Activated T-cell treated with anti-CD3 and anti-CD28 coated beads, Interleukin-2, amount 50 U/mL, for 24 hours (primary cell): ENCODE data around the gene SLC2A14.
A peak's percentile ranks its signal among the peaks of the same experiment; 100 is the strongest.
"Not testable (repeated sequence)": the region's sequence is repeated elsewhere in the genome, so short reads cannot be mapped to it uniquely, and the experiment has no call there.

Experiments
- DNase-seq: peaks from one replicate; pipeline ENCODE4 v3.0.0-alpha.2; 2020
- H3K27ac Mint-ChIP-seq: 2 replicates; pipeline ENCODE4 v1.8.0; 2020; ENCODE audit warnings: mild to moderate bottlenecking, mixed read lengths
- H3K27me3 Mint-ChIP-seq: 2 replicates; pipeline ENCODE4 v1.8.0; 2020; ENCODE audit warnings: mixed read lengths
- H3K36me3 Mint-ChIP-seq: 2 replicates; pipeline ENCODE4 v1.8.0; 2020; ENCODE audit warnings: low read depth, mixed read lengths
- H3K4me1 Mint-ChIP-seq: 2 replicates; pipeline ENCODE4 v1.8.0; 2020; ENCODE audit warnings: low read depth, mixed read lengths
- H3K4me3 Mint-ChIP-seq: 2 replicates; pipeline ENCODE4 v1.8.0; 2020; ENCODE audit warnings: mild to moderate bottlenecking, moderate library complexity, mixed read lengths
- H3K9me3 Mint-ChIP-seq: 2 replicates; pipeline ENCODE4 v1.8.0; 2020; ENCODE audit warnings: mixed read lengths

The SLC2A14 gene

GRCh38 chr12:7872566-7873319 lies at the start of gene SLC2A14:
TSS of gene SLC2A14 (minus strand) at chr12:7872915. CDS start at chr12:7869880, 3,035 bp downstream.
- peaks cover 33% of the 10 kb centered on the region for H3K27me3 Mint-ChIP-seq
- no peak within 1 kb of the TSS for H3K27ac Mint-ChIP-seq
- H3K4me1 Mint-ChIP-seq = peaks cover 7% of the 10 kb centered on the region
- no peaks in the 10 kb centered on the region for H3K9me3 Mint-ChIP-seq
- no peak for DNase-seq
- H3K36me3 Mint-ChIP-seq = no peaks in the 10 kb centered on the region
- no peak within 1 kb of the TSS for H3K4me3 Mint-ChIP-seq

GRCh38 chr12:7921181-7921580 lies 48.5 kb upstream of the SLC2A14 start:
- H3K9me3 Mint-ChIP-seq, DNase-seq, H3K27me3 Mint-ChIP-seq, H3K4me3 Mint-ChIP-seq: not testable (repeated sequence)
- peak overlapping the region; percentile 50 for H3K27ac Mint-ChIP-seq
- peaks cover 82% of the 10 kb centered on the region for H3K36me3 Mint-ChIP-seq
- H3K4me1 Mint-ChIP-seq = peaks cover 45% of the 10 kb centered on the region

- DNase-seq, H3K4me3 Mint-ChIP-seq, H3K27ac Mint-ChIP-seq, H3K27me3 Mint-ChIP-seq, H3K9me3 Mint-ChIP-seq: not testable (repeated sequence)
- Mint-ChIP-seq H3K4me1 (peaks cover 43% of the 10 kb centered on the region), H3K36me3 (peaks cover 58% of the 10 kb centered on the region)
Observed at GRCh38 chr12:7918268-7918590, 45.5 kb upstream of the SLC2A14 start.

DNA sequence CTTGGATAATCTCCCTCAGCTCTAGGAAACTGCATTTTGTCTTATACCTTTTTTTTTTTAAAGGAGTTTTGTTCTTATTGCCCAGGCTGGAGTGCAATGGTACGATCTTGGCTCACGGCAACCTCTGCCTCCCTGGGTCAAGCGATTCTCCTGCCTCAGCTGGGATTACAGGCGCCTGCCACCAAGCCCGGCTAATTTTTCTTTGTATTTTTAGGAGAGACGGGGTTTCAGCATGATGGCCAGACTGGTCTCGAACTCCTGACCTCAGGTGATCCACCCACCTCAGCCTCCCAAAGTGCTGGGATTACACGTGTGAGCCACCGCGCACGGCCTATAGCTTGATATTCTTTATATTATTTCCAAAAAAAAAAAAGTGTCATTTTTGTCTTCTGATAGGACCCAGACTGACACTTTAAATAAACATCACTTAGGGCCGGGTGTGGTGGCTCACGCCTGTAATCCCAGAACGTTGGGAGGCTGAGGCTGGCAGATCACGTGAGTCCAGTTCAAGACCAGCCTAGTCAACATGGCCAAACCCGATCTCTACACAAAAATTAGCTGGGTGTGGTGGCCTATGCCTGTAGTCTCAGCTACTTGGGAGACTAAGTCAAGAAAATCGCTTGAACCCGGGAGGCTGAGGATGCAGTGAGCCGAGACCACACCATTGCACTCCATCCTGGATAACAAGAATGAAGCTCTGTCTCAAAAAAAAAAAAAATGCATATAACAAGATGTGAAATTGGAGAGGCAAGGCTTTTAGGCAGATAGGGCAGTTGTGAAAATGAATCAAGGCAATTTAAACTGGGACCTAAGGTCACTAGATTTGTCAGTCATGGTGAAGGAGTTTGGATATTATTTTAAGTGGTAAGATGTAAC lies 44.9 kb upstream of the SLC2A14 start:
- Mint-ChIP-seq H3K27me3 (no peaks in the 10 kb centered on the region), H3K9me3 (no peaks in the 10 kb centered on the region), H3K4me1 (peaks cover 42% of the 10 kb centered on the region), H3K4me3 (no peak overlapping the region), H3K36me3 (peaks cover 52% of the 10 kb centered on the region), H3K27ac (no peak overlapping the region)
- DNase-seq = no peak

DNA sequence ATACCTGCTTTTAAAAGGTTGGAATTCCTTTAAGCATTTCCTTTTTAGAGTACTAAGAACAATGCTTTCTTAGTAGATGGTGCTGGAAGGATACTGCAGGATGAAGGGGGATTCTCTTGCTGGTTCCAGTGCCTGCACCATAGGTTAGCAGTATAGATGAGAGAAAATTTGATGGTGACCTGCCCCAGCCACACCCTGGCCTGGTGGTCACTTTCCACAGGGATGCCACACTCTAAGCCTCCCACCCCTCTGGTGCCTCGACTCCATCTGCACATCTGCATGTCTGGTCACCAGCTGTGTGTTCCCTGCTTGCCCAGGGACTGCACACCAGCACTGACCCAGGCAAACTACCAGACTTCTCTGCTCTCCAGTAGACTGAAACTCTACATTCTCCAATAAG lies 44.2 kb upstream of the SLC2A14 start:
- DNase-seq = no peak
- no peak overlapping the region for H3K4me3 Mint-ChIP-seq
- H3K27me3 Mint-ChIP-seq = no peaks in the 10 kb centered on the region
- H3K27ac Mint-ChIP-seq = no peak overlapping the region
- peaks cover 38% of the 10 kb centered on the region for H3K4me1 Mint-ChIP-seq
- H3K9me3 Mint-ChIP-seq = no peaks in the 10 kb centered on the region
- peaks cover 45% of the 10 kb centered on the region for H3K36me3 Mint-ChIP-seq

- no peaks in the 10 kb centered on the region for H3K9me3 Mint-ChIP-seq
- no peaks in the 10 kb centered on the region for H3K27me3 Mint-ChIP-seq
- peaks cover 29% of the 10 kb centered on the region for H3K4me1 Mint-ChIP-seq
- H3K27ac Mint-ChIP-seq = peak overlapping the region; percentile 74
- peaks cover 34% of the 10 kb centered on the region for H3K36me3 Mint-ChIP-seq
- DNase-seq = peak; percentile 45
- H3K4me3 Mint-ChIP-seq = peak overlapping the region; percentile 31
Observed at GRCh38 chr12:7915661-7916403, 43.1 kb upstream of the SLC2A14 start.

- H3K4me3 Mint-ChIP-seq, DNase-seq, H3K4me1 Mint-ChIP-seq, H3K27me3 Mint-ChIP-seq, H3K9me3 Mint-ChIP-seq, H3K36me3 Mint-ChIP-seq, H3K27ac Mint-ChIP-seq: not testable (repeated sequence)
Observed at GRCh38 chr12:7910106-7910505, 37.4 kb upstream of the SLC2A14 start.

DNA sequence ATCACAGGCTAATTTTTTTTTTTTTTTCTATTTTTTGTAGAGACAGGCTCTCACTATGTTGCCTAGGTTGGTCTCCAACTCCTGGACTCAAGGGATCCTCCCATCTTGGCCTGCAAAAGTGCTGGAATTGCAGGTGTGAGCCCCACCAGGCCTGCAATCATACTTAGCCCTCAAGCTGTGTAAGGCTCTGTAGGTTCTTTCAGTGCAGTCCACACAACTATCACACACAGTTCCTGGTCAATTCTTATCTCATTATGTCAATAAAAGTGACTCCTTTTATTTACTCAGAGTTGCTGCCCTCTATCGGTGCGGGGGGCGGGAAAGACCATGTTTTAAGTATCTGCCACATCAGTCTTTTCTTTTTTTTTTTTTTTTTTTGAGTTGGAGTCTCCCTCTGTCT lies 34.3 kb upstream of the SLC2A14 start:
- H3K27ac Mint-ChIP-seq = no peak overlapping the region
- H3K4me1 Mint-ChIP-seq = no peaks in the 10 kb centered on the region
- no peak overlapping the region for H3K4me3 Mint-ChIP-seq
- H3K27me3 Mint-ChIP-seq = no peaks in the 10 kb centered on the region
- no peak for DNase-seq
- no peaks in the 10 kb centered on the region for H3K36me3 Mint-ChIP-seq
- H3K9me3 Mint-ChIP-seq = no peaks in the 10 kb centered on the region

- not testable (repeated sequence) for H3K36me3 Mint-ChIP-seq, H3K4me1 Mint-ChIP-seq, H3K9me3 Mint-ChIP-seq, DNase-seq, H3K4me3 Mint-ChIP-seq, H3K27me3 Mint-ChIP-seq, H3K27ac Mint-ChIP-seq
Observed at GRCh38 chr12:7906303-7906702, 33.6 kb upstream of the SLC2A14 start.

- not testable (repeated sequence) for H3K36me3 Mint-ChIP-seq, DNase-seq, H3K27ac Mint-ChIP-seq, H3K4me3 Mint-ChIP-seq, H3K4me1 Mint-ChIP-seq, H3K9me3 Mint-ChIP-seq, H3K27me3 Mint-ChIP-seq
Observed at GRCh38 chr12:7905600-7906125, 32.9 kb upstream of the SLC2A14 start.

DNA sequence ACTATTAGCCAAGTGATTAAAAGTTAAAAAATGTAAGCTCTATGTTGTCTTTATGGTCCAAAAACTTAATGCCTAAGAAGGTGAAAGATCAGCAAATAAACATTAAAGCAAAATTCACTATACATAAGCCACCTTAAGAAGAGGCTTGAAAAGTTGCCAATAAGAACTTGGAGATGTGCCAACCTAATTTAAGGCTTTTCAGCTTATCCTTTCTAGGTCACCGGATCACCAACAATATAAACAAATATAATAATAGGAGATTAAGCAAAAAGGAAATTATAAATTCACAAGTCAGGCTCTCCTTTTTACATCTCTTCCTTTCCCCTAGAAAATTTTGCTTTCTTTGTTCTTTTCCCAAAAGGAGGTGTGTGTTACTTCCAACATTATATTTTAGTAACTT lies 32.4 kb upstream of the SLC2A14 start:
- no peaks in the 10 kb centered on the region for H3K9me3 Mint-ChIP-seq
- DNase-seq = no peak
- H3K4me3 Mint-ChIP-seq = no peak overlapping the region
- H3K27me3 Mint-ChIP-seq = no peaks in the 10 kb centered on the region
- no peaks in the 10 kb centered on the region for H3K36me3 Mint-ChIP-seq
- H3K4me1 Mint-ChIP-seq = no peaks in the 10 kb centered on the region
- no peak overlapping the region for H3K27ac Mint-ChIP-seq

GRCh38 chr12:7902416-7902815 lies 29.7 kb upstream of the SLC2A14 start:
- not testable (repeated sequence) for DNase-seq, H3K27ac Mint-ChIP-seq, H3K9me3 Mint-ChIP-seq, H3K4me3 Mint-ChIP-seq, H3K27me3 Mint-ChIP-seq, H3K4me1 Mint-ChIP-seq, H3K36me3 Mint-ChIP-seq

DNA sequence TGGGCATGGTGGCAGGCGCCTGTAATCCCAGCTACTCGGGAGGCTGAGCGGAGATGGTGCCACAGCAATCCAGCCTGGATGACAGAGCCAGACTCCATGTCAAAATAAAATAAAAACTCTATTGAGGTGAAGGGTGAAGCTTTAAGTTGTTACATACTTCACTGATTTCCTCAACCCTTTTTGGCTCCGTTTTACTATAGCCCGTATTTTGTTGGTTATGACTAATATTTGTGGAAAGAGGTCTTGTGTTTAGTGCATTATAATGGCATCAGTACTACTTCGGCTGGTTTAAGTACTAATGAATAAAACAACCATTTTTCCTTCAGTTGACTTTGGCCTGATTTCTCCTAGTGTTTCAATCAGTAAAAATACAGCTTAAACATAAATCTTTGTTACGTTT lies 27.0 kb upstream of the SLC2A14 start:
- Mint-ChIP-seq H3K27me3 (no peaks in the 10 kb centered on the region), H3K4me3 (no peak overlapping the region), H3K27ac (no peak overlapping the region), H3K9me3 (no peaks in the 10 kb centered on the region), H3K4me1 (no peaks in the 10 kb centered on the region), H3K36me3 (no peaks in the 10 kb centered on the region)
- DNase-seq = no peak

DNA sequence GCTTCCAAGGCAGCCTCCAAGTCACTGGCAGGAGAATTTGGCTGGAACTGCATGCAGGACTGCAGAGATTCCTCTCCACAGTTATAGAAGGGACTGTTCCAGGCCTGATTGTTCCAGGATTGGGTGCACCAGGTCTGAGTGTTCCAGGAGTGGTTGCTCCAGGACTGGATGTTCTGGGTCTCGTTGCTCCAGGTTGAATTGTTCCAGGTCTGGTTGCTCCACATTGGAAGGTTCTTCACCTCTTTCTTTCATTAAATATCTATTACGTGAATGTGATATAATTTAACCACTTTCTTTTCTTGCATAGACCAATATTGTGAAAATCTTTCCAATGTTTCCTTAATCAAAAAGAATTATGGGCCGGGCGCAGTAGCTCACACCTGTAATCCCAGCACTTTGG lies 24.0 kb upstream of the SLC2A14 start:
- H3K36me3 Mint-ChIP-seq, H3K27me3 Mint-ChIP-seq, H3K27ac Mint-ChIP-seq, H3K4me3 Mint-ChIP-seq, H3K4me1 Mint-ChIP-seq, H3K9me3 Mint-ChIP-seq, DNase-seq: not testable (repeated sequence)
